GM21825 (cell line): ENCODE results near the gene RWDD3.

Experiments used
- ATAC-seq: cut with Tn5 transposase; IDR thresholded peaks from one replicate; pipeline ENCODE4 v1.9.1; 2021; ENCODE audit warnings: mild to moderate bottlenecking, moderate library complexity; ENCODE audit not compliant: unreplicated experiment

RWDD3 gene

DNA sequence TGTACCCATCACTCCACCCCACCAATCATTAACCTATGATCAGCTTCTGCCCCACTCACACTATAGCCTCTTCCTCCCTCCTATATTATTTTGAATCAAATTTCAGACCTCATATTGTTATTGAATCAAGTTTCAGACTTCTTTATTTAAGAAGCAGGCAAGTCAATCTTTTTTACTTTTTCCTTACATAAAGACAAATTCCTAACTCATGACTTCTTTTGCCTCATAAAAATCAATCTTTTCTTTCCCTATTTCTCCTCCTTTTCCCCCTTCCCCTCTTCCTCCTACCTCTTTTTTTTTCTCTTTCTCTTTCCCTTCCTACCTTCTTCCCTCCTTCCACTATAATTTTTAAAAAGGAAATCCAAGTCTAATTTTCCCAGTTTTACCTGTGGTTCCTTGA, 4.3 kb upstream of the RWDD3 start:
- no peak for ATAC-seq

DNA sequence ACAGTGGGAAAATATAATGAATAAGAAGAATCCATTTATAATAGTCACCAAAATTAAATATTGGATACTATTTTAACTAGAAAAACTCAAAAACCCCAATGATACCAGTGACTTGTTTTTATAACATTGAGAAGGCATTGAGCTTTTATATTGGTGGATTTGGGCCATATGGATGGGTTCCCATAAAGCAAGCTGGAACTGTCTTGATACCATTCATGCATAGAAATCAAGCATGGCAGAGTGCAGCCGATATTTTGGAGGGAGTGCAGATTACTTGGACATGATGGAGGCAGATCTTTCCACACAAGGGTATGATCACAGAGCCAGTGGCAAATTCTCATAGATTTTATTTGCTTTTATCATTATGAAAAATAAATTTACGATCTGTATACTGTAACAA, 3.8 kb upstream of the RWDD3 start:
- ATAC-seq = no peak

DNA sequence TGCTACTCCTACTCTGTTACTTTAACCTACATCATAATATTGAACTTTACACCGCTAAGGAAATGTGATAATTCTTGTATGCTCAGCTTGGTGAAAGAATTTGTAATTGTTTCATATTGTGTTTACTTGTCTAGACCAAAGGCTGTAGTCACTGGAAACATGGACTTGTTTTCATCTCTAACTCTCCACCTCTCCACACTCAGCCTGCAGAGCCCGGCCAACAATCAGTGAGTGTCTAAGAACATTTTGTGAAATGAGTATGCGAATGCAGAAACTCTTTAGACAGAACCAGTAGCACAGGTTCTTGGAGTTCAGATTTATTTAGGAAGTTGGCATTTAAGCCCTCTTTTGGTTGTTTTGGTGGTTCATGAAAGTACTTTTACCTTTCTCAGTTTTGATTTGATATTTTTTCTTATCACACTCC, 3.2 kb upstream of the RWDD3 start:
- no peak for ATAC-seq

DNA sequence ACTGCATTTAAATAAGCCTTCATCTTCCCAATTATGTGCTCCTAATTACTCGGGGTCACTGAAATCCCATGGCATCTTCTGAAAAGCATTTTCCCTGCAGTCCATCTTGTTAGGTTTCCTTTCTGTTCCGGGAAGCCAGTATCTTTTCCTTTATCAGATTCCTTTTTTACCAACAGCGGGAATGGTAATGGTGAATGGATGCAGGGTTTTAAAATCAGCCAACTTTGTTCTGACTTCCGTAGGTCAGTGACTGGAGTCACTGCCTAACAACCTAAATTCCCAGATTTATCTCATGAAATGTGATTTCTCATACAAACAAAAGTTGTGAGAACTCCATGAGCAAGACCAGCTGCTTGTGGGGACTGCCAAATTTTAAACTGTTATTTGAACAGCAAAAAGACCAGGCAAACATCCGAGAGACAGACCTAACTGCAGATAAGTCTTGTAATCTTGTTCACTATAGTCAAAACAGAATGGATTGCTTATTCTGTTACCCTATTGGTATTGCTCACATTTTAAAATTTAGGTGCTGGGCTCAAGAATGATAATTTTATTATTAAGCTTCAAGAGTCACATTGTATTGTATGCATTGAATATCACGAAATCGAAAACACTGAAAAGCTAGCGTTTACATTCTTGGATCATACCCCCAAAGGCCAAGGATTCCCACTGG, 1.2 kb upstream of the RWDD3 start:
- no peak for ATAC-seq

DNA sequence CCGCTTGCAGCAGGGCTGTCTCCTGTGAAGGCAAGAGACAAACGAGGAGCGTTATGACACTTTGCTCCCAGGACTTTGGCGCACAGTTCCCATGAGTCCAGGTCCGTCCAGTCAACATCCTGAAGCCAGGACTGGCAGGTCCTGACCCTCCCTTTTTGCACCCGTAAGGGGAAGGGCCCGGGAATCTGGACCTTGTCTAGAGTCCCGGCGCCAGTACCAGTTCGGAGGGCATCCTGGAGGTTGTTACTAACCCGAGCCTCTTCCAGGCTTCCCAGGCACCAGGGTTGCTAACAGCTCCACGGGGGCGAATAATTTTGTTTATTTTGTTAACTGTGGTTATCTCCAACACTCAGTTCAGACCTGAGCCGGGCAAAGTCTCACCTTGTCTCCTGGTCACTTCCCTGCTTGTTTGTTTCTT, 682 bp upstream of the RWDD3 start:
- no peak for ATAC-seq

DNA sequence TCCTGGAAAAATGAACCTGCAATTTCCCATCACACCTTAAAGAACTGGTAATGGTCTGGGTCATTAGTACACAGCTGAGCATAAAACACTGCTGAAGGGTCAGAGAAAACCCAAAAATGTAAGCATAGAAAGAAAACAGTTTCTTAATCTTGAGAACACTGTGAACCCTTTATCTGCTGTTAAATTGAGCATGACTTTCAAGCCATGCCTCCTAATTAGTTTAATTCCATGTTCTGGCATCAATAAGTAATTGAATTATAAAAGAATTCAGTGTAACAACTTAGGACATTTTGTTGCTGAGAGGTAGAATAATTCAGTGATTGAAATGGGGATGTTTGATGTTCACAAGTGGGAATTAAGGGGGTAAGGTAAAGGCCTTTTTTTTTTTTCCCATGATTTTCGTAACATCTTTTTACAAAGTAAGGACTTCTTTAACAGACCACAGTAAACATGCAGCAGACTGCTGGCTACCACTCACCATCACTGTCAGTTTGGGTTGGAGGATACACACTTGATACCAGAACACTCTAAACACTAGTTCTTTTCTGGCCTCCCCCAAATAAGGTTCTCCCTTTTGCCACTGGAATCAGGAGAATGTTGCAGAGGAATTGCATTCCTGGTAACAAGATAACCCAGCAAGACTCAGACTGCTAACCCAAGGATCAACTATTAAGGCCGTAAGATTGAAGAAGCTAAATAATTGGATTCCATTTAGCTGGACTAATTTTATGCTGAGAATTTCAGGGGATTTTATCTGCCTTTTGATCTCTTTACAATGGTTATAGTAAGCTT, 3.0 kb downstream of the RWDD3 start:
- no peak for ATAC-seq

DNA sequence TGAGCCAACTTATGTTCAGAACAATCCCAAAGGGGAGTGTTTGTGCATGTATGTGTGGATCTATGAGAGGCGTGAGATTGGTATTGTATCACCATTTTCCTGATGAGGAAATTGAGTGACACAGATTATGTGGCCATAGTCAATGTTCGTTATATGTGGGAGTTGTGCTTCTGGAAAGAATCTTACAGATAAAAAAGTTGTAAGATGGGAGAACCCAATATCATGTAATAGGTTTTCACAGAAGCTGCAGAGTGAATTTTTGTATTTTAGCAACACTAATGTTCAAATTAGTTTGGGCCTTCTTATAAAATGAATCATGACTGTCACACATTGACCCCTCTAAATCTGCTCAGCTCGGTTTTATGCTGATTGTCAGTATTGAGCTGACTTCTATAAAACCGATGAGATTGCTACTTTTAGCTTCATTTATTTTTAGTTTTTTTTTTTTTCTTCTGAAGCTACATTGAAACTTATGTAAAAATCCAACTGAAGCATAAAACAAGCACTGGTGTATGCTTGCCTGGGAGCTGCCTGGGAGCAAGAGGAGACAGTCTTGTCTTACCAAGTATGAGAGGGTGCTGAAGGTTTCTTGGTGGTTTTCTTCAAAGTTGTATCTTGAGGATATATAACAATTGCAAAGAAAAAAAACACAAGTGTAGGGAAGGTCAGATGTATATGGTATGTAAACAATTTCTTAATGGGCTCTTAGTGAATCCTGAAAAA, 4.1 kb downstream of the RWDD3 start:
- ATAC-seq = no peak

DNA sequence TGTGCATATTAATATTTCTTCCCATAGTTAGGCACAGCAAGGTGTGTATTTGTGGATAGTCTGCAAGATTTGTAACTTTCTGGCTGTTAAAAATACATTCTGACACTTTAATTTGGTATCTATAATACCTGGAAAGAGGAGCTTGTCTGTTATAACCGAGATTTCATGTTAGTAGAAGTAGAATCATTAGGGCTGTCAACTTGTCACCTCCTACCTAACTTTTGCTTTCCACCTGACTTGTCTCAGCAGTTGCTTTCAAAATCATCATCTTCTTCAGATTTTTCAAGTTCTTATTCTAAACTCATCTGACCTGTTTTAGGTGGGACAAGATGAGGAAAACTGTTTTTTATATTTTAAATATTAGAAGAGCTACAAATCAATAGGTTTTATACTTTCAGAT, 11.0 kb downstream of the RWDD3 start:
- ATAC-seq = no peak

DNA sequence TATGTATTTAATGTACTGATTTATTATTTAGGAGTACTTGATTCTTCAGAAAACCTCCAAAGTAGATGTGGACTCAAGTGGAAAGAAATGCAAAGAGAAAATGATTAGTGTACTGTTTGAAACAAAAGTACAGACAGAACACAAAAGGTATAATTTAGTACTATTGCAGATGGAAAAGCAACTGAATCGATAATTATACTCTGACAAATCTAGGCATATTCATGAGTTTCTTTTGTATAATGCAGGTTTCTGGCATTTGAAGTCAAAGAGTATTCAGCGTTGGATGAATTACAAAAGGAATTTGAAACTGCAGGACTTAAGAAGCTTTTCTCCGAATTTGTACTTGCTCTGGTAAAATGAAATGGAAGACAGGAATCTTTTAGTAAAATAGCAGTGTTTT, 12.5 kb downstream of the RWDD3 start:
- ATAC-seq = no peak

DNA sequence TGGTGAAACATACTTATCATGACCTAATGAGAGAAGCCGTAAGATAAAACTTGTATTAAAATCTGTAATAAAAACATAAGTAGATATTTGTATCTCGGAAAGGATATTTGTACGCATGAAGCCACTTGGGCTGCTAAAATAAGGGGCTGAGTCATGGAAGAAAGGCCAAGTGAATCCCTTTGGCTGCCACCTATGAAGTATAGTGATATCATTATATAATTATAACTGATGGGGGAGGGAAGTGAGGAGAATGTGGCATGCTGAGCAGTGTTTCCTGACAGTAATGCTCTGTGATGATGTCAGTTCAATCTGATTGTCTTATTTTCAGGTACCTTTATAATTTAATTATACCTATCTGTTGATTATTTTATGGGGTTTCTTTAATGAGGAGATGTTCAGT, 13.6 kb downstream of the RWDD3 start:
- no peak for ATAC-seq

DNA sequence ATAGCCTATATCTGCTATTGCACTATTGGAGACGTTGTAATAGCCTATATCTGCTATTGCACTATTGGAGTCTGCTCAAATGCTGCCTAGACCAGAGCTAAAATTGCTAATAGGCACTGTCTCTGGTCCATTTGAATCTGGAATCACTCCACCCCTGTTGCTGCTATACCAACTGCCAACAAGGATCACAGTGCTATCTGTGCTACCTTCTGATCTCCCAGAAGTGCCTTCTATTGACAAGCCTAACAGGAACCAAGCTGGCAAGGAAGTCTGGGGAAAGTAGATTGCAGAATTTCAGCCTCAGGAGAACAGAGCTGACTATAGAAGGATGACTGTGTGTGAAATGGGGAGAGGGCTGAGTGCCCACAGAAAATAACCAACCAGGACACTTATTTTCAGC, 15.9 kb downstream of the RWDD3 start:
- ATAC-seq = no peak

DNA sequence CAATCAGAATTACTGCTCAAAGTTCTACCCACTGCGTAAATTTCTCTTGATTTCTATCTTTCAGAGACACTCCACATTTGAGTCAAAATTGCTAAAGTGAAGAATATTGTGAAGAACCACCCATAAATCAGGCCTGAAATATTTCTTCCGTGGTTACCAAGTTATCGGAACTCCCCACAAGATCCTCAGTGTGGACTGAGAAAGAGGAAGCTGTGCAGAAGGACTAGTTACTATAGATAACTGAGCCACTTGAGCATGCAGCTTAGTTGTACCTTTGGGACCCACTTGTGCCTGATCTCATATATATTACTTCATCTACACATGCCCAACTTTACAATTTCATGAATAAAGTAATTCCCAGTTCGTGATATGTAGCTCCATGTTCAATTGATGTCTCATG, 18.4 kb downstream of the RWDD3 start:
- no peak for ATAC-seq

DNA sequence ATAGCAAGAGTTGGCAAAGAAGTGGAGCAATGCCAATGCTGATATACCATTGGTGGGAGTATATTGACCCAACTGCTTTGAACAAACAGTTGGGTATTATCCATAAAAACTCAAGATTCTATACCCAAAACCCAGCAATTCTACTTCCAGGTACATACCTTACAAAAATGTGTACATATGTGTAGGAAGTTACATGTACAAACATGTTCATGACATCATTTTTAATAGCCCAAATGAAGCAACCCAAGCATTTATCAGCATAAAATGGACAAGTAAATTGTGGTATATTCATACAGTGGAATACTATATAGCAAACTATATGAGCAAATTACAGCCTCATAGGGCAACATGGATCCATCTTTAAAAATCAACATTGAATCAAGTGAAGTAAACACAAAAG, 20.9 kb downstream of the RWDD3 start:
- no peak for ATAC-seq

DNA sequence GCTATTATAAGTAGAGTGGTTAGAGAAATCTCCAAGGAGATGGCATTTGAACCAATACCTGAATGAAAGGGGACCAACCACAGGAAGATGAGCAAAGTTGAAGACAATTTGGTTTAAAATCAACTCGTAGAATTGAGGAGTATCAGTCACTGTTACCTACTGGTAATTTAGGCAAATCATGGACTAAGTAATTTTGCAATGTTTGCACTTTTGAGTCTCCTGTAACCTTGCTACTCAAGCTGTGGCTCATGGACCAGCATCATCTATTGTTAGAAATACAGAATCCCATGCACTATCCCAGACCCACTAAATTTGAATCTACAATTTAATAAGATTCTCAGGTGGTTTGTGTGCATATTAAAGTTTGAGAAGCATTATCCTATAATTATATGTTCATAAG, 21.8 kb downstream of the RWDD3 start:
- no peak for ATAC-seq

DNA sequence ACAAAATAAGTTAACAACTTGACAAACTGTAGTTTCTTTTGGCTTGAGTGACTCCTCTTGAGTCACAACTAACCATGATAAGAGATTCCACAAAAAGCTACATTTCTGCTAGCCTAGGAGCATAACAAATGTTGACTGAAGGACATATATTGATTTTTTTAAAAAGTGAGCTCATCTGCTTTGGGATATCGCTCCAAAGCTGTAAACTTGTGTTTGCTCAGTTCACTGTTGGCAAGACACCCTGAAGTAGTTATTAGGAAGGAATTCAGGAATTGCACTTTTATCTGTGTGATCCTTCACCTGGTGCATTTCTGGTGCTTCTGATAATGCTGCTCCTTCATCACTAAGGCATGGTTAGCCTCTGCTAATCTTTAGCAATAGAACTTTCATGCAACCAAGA, 23.7 kb downstream of the RWDD3 start:
- no peak for ATAC-seq

DNA sequence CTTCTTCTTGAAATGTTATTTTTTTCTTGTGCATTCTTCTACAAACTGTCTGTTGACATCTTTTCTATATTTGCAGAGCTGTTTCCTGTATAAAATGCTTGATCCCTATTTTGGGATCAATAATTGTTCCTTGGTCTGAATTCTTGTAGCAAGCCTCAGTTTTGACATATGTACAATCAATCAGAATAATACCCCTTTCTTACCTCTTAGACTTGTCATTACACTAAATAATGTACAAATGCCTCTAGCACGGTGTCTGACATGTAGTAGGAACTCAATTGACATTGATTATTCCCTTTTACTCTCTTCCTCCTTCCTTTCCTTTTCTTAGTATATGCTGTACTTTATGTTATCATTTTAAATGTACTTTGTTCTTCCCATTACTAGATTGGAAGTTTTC, 25.2 kb downstream of the RWDD3 start:
- no peak for ATAC-seq

DNA sequence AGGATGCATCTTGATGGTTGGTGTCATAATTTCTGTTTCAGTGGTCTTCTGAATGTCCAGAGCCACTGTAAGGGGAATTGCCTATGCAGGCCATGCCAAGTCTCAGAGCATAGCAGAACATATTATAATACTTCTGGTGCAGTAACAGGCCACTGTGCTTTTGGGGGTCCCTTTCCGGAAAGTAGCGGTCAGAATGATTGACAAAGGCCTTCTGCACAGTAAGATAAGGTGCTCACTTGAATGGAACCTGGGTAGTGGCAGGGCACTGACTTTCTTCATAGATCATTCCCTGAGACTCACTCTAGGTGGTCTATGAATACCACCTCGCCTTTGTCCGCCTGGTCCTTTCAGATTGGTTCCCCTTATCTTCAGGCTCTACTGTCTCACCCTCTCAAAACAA, 28.9 kb downstream of the RWDD3 start:
- ATAC-seq = no peak

DNA sequence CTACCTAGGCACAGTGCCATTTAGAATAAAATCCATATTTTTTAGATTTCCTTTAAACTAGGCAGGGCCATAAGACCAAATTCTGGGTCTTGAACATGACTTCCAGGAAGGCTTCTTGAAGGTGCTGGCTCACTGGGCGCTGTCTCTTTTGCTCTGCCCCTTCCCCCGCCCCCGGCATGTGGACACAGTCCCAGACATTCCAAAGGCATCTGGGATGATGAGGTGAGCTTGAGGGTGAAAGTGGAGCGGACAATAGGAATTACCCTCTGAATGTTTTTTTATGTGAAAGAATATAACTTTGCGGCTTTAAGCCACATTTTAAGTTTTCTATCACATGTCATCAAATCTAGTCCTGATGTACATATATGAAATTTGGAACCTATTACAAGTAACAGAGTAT, 29.4 kb downstream of the RWDD3 start:
- no peak for ATAC-seq

DNA sequence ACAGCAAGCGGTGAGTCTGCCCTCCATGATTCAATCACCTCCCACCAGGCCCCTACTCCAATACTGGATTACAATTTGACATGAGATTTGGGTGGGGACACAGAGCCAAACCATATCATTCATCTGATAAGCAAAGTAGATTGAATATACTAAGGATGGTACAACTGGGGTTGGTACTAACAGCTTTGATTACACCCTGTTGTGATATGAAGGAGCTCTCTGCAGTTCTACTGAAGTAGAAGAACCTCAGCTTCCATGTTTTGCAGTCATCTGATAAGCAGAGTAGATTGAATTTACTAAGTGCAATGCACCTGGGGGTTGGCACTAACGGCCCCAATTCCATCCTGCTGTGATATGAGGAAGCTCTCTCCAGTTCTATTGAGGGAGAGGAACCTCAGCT, 31.1 kb downstream of the RWDD3 start:
- ATAC-seq = no peak

DNA sequence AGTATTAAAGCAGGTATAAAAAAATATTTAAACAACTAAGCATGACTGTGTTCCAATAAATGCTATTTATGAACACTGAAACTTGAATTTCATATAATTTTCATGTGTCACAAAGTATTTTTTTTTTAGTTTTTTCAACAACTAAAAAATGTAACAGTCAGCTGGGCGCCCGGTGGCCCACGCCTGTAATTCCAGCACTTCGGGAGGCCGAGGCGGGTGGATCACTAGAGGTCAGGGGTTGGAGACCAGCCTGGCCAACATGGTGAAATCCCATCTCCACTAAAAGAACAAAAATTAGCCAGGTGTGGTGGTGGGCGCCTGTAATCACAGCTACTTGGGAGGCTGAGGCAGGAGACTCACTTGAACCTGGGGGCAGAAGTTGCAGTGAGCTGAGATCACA, 42.4 kb downstream of the RWDD3 start:
- ATAC-seq = no peak

DNA sequence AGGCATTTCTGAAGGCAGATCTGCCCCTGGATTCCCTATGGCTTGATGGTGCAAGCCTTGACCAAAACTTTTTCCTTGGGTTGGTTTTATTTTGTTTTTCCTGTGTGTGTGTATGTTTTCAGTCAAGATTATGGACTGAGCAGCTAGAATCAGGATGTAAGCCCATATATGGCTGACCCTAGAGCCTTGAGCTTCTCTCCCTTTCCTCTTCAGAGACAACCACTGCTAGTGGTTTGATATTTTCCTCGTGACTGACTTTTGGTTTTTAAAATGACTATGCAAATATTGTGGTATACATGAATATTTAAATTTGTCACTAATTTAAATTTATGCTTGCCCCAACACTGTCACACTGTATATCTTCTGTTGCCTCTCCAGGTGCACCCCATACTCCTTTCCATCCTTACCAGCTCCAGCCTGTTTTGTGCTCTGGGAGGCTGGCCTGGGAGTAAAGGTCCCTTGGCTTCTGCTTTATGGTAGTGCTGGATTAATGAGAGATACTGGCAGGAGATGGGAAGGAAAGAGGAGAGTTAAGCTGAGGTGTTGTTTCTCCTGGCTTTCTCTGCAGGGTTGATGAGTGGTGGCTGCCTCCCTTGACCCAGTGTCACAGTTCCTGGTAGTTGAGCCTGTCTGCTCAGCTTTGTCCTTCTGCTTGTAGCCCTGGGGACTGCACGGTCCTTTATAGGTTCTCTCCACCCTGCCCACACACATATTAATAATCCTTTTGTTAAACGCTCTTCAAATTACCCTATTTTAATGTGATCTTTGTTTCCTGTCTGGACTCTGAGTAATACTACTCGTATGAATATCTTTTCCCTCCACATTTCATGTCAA, 44.4 kb downstream of the RWDD3 start:
- ATAC-seq = peak; percentile 58
